G401 (cell line): ENCODE measurements around the gene RABGAP1L. TPM values are rescaled to one million over a fixed set of nuclear protein-coding genes. Genes with fewer than 3 reads are reported as not detected.
A peak's percentile ranks its signal among the peaks of the same experiment; 100 is the strongest.
"Not testable (repeated sequence)": the region's sequence is repeated elsewhere in the genome, so short reads cannot be mapped to it uniquely, and the experiment has no call there.

Source experiments
- DNase-seq: peaks from one replicate; pipeline ENCODE4 v3.0.0-alpha.2; 2015; ENCODE audit warnings: low spot score
- in situ Hi-C: cut with HindIII; loops from 2 replicates; pipeline ENCODE4 v1.10.0; 2016; ENCODE audit warnings: low sequenced_read_pairs, mixed read lengths
- total RNA-seq: library from RNA; depleted of rRNA; stranded (reverse); fragments of >200 nt; shearing (Covaris generic); gene quantifications from 2 replicates; pipeline ENCODE4 v1.2.3, GENCODE V29; 2014

Gene RABGAP1L
- total RNA-seq, 1 experiment from 2014 or later: 23.3 TPM

DNA sequence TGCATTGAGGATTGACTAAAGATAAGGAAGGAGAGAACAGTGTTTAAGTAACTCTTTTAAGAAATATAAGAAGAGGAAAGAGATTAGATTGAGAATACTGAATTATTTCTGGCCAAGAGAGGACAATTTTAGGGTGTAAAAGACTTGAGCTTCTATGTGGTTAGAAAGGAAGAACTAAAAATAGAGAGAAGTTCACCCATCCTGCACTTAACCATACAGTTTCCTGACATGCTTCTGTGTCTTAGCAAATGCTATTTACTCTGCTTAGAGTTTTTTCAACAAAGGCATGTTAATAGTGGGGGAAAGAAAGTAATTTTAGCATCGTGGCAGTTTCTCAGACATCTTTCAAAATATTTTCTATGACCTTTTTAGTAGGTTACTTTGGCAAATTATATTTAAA is 165.6 kb downstream of the RABGAP1L start:
- in situ Hi-C loops: no loop called here
- DNase-seq: no peak

DNA sequence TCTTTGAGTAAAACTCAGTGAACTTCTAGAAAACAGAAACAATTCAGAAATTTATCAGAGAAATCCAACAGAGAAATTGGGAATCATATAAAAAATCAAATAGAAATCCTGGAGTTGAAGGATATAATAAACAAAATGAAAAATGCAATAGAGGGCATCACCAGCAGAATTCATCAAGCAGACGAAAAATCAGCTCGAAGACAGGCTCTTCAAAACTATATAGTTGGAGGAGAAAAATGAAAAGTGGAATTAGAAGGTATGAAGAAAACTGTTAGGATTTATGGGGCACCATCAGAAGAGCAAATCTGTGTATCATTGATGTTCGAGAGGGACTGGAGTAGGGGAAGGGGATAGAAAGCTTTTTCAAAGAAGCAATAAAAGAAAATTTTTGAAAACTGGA is 167.0 kb downstream of the RABGAP1L start:
- in situ Hi-C loops: no loop called here
- no peak for DNase-seq

DNA sequence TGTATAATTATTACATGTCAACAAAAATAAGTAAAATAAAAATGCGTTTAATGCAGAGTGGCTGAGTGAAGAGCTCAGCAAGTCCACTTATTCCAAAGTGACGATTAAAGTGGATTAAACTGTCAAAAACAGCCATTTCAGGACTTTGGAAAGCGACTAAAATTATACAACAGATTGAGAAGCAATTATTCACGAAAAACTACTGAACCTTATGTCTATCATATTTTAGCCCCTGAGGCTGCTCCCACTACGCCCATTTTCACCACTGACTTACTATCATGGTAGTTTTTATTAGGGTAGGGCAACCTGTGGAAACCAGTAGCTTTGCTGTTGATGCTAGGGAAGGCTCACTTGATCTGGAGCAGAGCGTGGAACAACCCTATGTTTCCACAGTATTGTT is 174.1 kb downstream of the RABGAP1L start:
- DNase-seq: no peak
- in situ Hi-C loops: no loop called here

DNA sequence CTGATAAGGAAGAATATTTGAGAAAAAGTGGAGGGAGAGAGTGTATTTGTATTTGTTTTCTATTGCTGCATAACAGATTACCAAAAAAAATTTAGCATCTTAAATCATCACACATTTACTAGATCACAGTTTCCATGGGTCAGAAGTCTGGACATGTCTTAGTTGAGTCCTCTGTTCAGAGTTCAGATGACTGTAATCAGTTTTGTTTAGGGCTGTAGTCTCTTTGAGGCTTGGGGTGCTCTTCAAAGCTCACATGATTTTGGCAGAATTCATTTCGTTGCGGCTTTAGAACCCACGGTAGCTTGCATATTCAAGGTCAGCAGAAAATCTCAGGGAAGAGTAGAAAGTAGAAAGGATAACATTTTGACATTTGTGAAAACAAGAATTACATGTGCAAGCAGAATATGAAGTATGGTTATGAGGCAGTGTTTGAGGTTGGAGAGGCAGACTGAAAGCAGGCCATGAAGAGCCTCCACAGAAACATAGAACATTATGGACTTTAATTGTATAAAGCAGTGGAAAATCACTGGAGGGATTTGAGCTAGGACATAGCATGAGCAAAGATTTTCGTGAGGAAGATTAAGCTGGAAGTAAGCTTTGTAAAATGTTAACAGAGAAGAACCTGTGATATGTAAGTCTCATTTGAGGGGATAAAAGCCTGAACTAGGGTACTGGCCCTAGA is 177.8 kb downstream of the RABGAP1L start:
- peak; percentile 73 for DNase-seq
- in situ Hi-C loops: no loop called here

DNA sequence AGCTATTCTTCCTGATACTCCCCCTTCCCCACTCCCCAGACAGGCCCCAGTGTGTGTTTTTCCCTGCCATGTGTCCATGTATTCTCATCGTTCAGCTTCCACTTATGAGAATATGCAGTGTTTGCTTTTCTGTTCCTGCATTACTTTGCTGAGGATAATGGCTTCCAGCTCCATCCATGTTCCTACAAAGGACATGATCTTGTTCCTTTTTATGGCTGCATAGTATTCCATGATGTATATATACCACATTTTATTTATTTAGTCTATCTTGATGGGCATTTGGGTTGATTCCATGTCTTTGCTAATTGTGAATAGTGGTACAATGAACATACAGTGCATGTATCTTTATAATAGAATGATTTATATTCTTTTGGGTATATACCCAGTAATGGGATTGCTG is 181.1 kb downstream of the RABGAP1L start:
- in situ Hi-C loops, DNase-seq: not testable (repeated sequence)

DNA sequence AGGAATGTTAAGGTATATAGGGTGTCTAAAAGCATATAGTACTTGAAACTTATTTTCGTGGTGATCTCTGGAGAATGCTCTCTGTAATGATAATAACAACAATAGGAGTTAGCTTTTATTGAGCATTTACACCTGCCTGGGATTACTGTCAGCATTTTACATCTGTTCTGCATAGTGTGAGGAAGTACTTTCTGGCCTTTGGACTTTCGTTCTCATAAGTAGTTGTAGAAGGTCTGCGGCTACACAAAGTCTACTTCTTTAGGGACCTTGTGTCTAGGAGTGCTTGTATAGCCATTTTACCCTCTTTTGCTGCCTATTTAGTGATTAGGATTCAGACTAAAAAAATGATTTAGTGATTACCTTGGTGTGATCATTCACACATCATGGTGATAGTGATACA is 184.8 kb downstream of the RABGAP1L start:
- in situ Hi-C loops: no loop called here
- no peak for DNase-seq

DNA sequence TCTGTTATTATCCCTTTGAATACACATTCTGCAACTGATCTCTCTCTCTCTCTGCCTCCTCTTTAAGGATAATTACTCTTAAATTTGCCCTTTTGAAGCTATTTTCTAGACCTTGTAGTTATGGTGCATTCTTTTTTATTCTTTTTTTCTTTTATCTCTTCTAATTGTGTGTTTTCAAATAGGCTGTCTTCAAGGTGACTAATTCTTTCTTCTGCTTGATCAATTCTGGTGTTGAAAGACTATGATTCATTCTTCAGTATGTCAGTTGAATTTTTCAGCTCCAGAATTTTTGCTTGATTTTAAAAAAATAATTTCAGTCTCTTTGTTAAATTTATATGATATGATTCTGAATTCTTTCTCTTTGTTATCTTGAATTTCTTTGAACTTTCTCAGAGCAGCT is 192.8 kb downstream of the RABGAP1L start:
- in situ Hi-C loops: no loop called here
- no peak for DNase-seq

DNA sequence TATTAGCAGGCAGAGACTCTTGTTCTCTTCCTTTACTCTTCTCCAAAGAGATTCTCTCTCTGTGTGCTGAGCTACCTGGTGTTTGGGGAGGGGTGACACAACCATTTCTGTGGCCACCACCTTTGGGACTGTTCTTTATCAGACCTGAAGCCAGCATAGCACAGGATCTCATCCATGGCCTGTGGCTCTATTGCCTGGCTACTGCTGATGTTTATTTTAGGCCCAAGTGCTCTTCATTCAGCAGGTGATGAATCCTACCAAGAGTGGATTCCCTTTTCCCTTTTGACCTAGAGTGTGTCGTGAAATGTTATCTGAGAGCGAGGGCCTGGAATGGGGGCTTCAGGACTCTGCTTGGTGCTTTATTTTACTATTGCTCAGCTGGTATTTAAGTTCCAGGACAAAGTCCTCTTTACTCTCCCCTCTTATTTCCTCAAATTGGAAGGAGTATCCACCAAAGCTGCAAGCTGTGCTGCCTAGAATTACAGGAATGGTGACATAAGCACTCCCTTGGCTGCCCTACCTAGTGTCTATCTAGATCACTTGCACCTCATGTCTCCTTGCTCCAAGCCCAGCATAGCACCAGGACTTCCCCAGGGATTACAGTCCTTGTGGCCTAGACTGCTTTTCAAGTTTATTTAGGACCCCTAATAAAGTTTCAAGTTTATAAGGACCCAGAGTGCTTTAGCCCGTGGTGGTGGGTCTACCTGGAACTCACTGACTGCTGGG is 193.7 kb downstream of the RABGAP1L start:
- DNase-seq: no peak
- in situ Hi-C loops: no loop called here

DNA sequence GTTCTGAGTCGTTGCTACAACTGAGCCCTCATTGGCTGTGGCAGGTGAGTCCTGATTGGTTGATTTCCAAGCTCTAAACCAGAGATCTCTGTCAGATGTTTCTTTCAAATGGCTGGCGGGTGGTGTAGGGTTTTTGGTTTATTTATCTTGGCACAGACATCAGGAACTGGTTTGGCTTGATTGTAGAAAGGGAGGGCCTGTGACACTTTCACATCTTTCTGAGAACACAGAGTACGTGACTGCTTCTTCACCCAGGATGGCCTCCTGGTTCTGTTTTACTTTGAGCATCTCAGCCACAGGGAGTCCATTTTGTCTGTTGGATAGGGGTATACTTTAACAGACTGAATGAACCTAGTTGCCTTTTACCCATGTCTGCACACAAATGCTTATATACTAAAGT is 199.0 kb downstream of the RABGAP1L start:
- DNase-seq: no peak
- in situ Hi-C loops: no loop called here

DNA sequence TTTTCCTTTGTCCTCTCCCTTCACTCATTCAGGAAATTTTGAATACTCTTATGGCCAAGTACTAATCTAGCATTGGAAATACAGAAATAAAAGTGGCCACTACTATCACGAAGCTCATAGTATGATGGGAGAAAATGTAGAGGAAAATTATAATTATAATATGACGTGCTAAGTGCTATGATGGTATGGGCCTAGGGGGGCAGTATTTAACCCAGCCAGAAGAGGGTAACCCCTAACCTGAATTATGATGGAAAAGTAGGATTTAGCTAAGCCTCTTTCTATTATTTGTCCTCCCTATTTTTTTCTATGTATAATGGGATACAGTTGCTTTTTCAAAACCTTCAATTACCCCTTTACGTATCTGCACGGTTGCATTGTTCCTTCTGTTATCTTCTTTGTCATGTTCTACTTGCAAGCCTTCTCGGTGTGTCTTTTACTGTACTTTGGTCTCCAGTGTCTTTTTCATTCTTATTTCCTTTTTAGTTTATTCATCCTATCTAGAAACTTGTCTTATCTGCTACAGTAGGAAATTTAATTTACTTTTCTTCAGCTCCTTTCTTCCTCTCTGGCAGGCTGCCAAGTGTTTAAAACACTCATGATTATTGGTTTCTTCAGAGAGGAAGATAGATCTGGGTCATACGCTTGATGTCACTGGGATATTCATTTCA is 199.6 kb downstream of the RABGAP1L start:
- no peak for DNase-seq
- in situ Hi-C loops: no loop called here

DNA sequence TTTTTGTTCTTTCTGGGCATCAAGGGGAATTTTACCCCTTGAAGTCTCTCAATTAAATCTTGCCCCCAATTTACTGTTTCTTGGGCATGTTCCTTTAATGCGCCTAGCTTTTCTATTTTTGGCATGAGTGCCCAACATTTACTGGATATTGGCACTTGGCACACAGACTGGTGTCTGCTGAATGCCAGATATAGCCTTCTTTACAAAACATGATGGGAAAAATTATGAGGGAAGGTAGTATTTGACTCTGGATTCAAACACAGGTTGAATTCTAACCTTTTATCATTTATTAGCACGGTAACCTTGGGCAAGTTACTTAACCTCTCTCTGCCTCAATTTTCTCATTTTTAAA is 200.1 kb downstream of the RABGAP1L start:
- in situ Hi-C loops: no loop called here

DNA sequence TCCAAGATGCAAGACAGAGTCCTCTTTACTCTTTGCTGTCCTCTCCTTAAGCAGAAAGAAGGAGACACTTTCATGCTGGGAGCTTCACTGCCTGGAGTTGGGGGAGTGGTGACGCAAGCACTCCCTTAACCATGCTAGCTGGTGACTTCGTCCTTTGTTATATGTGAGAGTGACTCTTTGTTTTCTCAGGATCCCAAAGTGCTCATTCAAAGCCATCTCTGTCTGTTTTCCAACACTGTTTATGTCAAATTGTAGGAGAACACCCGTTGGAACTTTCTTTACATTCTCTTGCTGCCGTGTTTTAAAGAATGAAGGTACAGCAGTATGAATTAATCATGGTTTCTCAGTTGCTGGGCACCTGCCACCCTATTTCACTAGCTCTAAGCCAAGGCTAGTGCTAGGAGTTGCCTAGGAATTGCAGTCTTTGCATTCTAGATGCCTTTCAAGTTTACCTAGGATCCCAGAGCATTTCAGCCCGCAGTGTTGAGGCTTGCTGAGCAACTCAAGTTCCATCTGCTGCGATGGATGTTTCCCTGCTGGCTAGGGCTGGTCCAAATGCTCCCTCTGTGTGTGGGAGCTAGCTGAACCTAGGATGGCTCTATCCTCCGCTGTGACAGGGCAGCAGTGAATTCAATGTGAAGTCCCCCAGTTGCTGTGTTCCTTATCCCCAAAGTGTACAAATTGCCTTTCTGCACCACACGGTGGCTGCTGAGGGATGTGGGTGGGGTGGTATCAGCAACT is 205.8 kb downstream of the RABGAP1L start:
- in situ Hi-C loops: no loop called here
- DNase-seq: peak; percentile 80

More for the DNA sequence above, 200.1 kb downstream of the RABGAP1L start:
- DNase-seq: peak; percentile 78

DNA sequence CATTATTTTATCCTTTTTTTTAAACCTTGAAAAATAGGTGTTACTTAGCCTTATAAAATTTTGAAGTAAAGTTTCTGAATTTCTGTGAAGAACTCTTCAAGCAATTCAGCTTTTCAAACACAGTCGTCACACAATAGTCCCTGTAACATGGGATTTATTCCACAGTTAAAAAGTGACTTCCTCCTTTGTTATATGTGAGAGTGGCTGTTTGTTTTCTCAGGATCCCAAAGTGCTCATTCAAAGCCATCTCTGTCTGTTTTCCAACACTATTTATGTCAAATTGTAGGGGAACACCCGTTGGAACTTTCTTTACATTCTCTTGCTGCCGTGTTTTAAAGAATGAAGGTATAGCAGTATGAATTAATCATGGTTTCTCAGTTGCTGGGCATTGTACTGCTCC is 207.6 kb downstream of the RABGAP1L start:
- in situ Hi-C loops: no loop called here
- DNase-seq: no peak

DNA sequence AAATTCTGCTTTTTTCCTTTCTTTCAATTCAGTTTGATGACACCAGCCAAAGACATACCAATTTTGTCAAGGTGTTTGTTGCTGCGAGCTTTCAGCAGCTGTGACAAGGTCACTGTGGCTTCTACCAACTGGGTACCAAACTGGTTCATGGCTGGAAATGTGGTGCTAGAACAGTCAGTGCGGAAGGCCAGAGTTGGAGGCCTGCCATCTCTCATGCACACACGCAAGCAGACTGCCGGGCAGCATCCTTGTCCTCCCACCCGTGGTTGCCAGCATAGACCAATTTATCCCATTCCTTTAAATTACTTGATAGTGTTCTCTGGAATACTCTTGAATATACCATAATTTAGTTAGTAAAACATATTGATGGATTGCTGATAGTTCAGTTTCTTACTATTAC is 208.6 kb downstream of the RABGAP1L start:
- DNase-seq: peak; percentile 89
- in situ Hi-C loops: no loop called here

DNA sequence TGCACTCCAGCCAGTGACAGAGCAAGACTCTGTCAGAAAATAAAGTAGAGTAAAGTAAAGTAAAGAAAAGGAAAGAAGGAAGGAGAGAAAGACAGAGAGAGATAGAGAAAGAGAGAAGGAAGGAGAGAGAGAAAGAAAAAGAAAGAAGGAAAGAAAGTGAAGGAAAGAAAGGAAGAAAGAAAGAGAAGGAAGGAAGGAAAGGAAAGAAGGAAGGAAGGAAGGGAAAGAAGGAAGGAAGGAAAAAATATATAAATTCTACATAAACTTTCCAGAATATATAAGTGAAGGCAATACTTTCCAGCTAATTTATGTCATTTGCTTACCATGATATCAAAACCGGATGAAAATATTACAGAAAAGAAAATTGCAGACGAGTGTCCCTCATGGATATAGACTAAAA is 216.7 kb downstream of the RABGAP1L start:
- in situ Hi-C loops: no loop called here
- no peak for DNase-seq

DNA sequence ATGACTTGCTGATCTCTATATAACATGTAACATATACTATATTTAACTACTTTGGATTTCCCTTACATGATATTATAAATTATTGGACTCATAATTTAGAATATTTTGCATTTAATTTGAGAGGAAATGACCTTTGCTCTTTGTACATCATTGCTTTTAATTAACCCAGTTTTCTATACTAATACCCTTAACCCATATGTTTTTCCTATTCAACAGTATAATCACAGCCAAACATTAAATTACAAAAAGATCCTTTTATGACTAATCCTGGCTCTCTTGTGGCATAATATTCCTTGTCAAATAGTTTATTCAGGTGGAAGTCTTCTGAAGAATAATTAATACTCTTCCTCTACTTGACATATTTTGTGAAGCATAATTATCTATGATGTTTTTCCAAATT is 232.4 kb downstream of the RABGAP1L start:
- in situ Hi-C loops: no loop called here
- DNase-seq: no peak

DNA sequence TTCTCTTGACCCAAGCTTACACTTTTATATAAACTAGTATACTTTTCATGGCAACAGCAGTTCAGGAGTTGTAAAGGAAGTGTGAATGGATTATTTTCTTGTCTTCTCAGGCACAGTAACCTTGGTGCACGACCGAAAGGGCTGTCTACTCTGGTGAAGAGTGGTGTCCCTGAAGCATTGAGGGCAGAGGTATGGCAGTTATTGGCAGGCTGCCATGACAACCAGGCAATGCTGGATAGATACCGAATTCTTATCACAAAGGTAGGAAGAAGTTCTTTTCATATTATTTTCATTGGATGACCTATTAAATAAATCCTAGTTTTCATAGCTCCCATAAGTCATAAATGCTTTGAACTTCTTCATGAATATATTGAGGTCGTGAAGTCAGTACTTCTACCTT is 234.6 kb downstream of the RABGAP1L start:
- no peak for DNase-seq
- in situ Hi-C loops: no loop called here

DNA sequence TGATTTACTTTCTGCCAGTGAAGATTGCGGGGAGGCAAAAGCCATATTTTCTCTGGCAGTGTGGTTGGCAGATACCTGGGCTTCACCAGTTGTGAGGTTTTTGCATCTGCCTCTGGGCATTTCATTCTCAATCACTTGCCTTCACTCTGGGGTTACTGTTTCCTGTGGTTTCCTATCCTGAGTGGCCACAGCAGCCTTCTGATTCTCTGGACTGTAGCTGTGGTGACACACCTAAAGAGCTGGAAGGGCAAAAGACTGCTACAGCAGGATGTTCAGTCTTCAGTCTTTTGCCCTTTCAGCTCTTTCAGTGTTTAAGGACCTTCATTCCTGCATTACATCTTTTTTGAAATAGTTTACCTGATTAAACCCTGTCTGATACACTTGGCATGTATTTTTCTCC is 237.9 kb downstream of the RABGAP1L start:
- in situ Hi-C loops: no loop called here
- no peak for DNase-seq

DNA sequence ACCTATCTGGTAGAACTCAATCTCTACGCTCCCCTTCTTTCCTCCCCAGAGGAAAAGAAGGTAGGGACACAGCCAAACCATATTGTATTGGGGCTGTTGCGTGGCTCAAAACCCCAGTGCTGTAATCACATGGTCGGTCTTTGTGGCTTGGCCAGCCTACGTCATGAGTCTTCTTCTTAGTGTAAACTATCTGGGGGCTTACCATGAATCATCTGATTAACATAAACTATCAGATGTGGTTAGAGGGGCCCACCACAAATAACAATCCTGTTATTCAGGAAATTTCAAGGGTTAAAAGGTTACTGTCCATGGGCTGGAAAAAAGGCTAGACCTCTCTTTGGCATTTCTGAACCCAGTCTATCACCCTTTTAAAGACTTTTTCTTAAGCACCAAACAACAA is 238.9 kb downstream of the RABGAP1L start:
- no peak for DNase-seq
- in situ Hi-C loops: no loop called here

DNA sequence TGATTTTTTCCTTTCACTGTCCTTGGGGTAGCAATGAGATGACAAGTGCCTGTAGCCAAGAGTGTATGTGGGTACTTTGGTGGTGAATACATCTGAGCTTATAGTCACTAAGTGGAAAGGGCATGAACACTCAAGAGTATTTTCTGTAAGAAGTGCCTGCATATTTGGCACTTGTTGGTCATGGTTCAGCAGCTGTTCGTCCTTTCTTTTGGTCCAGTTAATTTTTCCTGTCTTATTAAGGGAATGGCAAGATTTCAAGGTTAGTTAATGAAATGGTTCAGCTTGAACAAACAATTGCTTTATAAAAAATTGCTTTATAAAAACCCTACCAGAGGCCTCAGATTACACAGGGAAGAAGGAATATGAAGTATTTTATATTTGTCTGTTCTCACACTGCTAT is 239.9 kb downstream of the RABGAP1L start:
- in situ Hi-C loops: no loop called here
- DNase-seq: peak; percentile 51
